Liver (tissue), 3 donors: ENCODE results near the gene GPR15.

Experiments used
- FOXA1 ChIP-seq: IDR thresholded peaks from 2 replicates; pipeline ENCODE4 v1.6.1; 2016; ENCODE audit warnings: antibody characterized with exemption
- HNF4A ChIP-seq, 2 donors: conservative IDR thresholded peaks; 2 replicates each; pipeline ENCODE4 v1.6.1; 2016; ENCODE audit warnings: antibody characterized with exemption in 2 of 2, mild to moderate bottlenecking in 2 of 2
- HNF4G ChIP-seq: IDR thresholded peaks from 2 replicates; pipeline ENCODE4 v1.6.1; 2016; ENCODE audit warnings: antibody characterized with exemption
- JUND ChIP-seq, 2 donors: IDR thresholded peaks; 2 replicates each; pipeline ENCODE4 v1.6.1; 2016; ENCODE audit warnings: antibody characterized with exemption in 2 of 2
- NR2F2 ChIP-seq: IDR thresholded peaks from 2 replicates; pipeline ENCODE4 v1.6.1; 2016; ENCODE audit warnings: antibody characterized with exemption
- TAF1 ChIP-seq: conservative IDR thresholded peaks from 2 replicates; pipeline ENCODE4 v1.6.1; 2016; ENCODE audit warnings: antibody characterized with exemption, mild to moderate bottlenecking
- YY1 ChIP-seq: IDR thresholded peaks from 2 replicates; pipeline ENCODE4 v1.6.1; 2016; ENCODE audit warnings: antibody characterized with exemption, mild to moderate bottlenecking
- TF ChIP-seq, protein P1 (sequence below): fragments of 150-350 bp; IDR thresholded peaks from 2 replicates; pipeline ENCODE4 v1.5.1; 2017; ENCODE audit warnings: improper control_type of control experiment, low read depth, low read length; ENCODE audit not compliant: missing input control
- TF ChIP-seq, protein P2 (sequence below): IDR thresholded peaks from 2 replicates; pipeline ENCODE4 v1.6.1; 2016; ENCODE audit warnings: antibody characterized with exemption
- TF ChIP-seq, protein P3 (sequence below): IDR thresholded peaks from 2 replicates; pipeline ENCODE4 v1.6.1; 2016; ENCODE audit warnings: antibody characterized with exemption
- TF ChIP-seq, protein P4 (sequence below): IDR thresholded peaks from 2 replicates; pipeline ENCODE4 v1.6.1; 2016; ENCODE audit warnings: antibody characterized with exemption, mild to moderate bottlenecking
- donor health status: healthy.
- donor health status: healthy.

DNA sequence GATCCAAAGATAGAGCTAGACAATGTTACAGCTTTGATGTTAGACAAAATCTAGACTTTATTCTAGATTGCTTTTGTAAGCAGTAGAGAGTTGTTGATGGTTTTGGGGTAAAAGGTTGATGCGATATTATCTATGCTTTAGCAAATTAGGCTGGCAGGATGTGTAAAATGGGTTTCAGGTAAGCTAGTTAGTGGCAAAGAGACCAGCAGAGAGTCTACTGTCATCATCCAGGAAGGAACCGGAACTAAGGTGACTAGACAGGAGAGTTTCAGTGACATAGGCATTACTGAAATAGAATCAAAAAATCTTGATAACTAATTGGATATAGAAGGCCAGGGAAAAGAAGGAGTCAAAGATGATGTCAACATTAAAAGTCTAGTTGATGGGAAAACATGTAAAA is 23.2 kb upstream of the GPR15 start:
- TF ChIP-seq, protein P1, sequence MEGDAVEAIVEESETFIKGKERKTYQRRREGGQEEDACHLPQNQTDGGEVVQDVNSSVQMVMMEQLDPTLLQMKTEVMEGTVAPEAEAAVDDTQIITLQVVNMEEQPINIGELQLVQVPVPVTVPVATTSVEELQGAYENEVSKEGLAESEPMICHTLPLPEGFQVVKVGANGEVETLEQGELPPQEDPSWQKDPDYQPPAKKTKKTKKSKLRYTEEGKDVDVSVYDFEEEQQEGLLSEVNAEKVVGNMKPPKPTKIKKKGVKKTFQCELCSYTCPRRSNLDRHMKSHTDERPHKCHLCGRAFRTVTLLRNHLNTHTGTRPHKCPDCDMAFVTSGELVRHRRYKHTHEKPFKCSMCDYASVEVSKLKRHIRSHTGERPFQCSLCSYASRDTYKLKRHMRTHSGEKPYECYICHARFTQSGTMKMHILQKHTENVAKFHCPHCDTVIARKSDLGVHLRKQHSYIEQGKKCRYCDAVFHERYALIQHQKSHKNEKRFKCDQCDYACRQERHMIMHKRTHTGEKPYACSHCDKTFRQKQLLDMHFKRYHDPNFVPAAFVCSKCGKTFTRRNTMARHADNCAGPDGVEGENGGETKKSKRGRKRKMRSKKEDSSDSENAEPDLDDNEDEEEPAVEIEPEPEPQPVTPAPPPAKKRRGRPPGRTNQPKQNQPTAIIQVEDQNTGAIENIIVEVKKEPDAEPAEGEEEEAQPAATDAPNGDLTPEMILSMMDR = no peak
- TF ChIP-seq TAF1 (no peak), JUND (IDR thresholded peaks at IDR 0.05) (no peak), FOXA1 (no peak), HNF4G (no peak), YY1 (no peak), NR2F2 (no peak), HNF4A (conservative IDR thresholded peaks at IDR 0.05) (no peak)
- TF ChIP-seq, protein P2, sequence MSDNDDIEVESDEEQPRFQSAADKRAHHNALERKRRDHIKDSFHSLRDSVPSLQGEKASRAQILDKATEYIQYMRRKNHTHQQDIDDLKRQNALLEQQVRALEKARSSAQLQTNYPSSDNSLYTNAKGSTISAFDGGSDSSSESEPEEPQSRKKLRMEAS = no peak
- TF ChIP-seq, protein P3, sequence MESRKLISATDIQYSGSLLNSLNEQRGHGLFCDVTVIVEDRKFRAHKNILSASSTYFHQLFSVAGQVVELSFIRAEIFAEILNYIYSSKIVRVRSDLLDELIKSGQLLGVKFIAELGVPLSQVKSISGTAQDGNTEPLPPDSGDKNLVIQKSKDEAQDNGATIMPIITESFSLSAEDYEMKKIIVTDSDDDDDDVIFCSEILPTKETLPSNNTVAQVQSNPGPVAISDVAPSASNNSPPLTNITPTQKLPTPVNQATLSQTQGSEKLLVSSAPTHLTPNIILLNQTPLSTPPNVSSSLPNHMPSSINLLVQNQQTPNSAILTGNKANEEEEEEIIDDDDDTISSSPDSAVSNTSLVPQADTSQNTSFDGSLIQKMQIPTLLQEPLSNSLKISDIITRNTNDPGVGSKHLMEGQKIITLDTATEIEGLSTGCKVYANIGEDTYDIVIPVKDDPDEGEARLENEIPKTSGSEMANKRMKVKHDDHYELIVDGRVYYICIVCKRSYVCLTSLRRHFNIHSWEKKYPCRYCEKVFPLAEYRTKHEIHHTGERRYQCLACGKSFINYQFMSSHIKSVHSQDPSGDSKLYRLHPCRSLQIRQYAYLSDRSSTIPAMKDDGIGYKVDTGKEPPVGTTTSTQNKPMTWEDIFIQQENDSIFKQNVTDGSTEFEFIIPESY = no peak
- TF ChIP-seq, protein P4, sequence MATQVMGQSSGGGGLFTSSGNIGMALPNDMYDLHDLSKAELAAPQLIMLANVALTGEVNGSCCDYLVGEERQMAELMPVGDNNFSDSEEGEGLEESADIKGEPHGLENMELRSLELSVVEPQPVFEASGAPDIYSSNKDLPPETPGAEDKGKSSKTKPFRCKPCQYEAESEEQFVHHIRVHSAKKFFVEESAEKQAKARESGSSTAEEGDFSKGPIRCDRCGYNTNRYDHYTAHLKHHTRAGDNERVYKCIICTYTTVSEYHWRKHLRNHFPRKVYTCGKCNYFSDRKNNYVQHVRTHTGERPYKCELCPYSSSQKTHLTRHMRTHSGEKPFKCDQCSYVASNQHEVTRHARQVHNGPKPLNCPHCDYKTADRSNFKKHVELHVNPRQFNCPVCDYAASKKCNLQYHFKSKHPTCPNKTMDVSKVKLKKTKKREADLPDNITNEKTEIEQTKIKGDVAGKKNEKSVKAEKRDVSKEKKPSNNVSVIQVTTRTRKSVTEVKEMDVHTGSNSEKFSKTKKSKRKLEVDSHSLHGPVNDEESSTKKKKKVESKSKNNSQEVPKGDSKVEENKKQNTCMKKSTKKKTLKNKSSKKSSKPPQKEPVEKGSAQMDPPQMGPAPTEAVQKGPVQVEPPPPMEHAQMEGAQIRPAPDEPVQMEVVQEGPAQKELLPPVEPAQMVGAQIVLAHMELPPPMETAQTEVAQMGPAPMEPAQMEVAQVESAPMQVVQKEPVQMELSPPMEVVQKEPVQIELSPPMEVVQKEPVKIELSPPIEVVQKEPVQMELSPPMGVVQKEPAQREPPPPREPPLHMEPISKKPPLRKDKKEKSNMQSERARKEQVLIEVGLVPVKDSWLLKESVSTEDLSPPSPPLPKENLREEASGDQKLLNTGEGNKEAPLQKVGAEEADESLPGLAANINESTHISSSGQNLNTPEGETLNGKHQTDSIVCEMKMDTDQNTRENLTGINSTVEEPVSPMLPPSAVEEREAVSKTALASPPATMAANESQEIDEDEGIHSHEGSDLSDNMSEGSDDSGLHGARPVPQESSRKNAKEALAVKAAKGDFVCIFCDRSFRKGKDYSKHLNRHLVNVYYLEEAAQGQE = no peak
